Trophoblast cell (in vitro differentiated cells and primary cell): ENCODE measurements around the gene ANKMY1.
A peak's percentile ranks its signal among the peaks of the same experiment; 100 is the strongest.

Experiments
- DNase-seq, 2 donors: peaks; one replicate each; pipeline ENCODE4 v3.0.0-alpha.2; 2016
- H2AFZ ChIP-seq: 2 replicates; pipeline ENCODE4 v1.6.1; 2013; ENCODE audit warnings: low read length, moderate library complexity, mild to moderate bottlenecking; ENCODE audit not compliant: insufficient read depth, poor library complexity
- H2AK5ac ChIP-seq: 2 replicates; pipeline ENCODE4 v1.6.1; 2013; ENCODE audit warnings: mild to moderate bottlenecking, low read length
- H2BK120ac ChIP-seq: 2 replicates; pipeline ENCODE4 v1.6.1; 2013; ENCODE audit warnings: low read length, mild to moderate bottlenecking, moderate library complexity; ENCODE audit not compliant: insufficient read depth, poor library complexity
- H2BK12ac ChIP-seq: 2 replicates; pipeline ENCODE4 v1.6.1; 2013; ENCODE audit warnings: mild to moderate bottlenecking, low read length, moderate library complexity
- H2BK5ac ChIP-seq: 2 replicates; pipeline ENCODE4 v1.6.1; 2013; ENCODE audit warnings: low read length, low read depth, moderate library complexity, mild to moderate bottlenecking; ENCODE audit not compliant: poor library complexity
- H3K14ac ChIP-seq: 2 replicates; pipeline ENCODE4 v1.6.1; 2013; ENCODE audit warnings: mild to moderate bottlenecking, low read length
- H3K18ac ChIP-seq: 2 replicates; pipeline ENCODE4 v1.6.1; 2013; ENCODE audit warnings: mild to moderate bottlenecking, low read length
- H3K23ac ChIP-seq: 2 replicates; pipeline ENCODE4 v1.6.1; 2013; ENCODE audit warnings: low read length
- H3K27ac ChIP-seq: 2 replicates; pipeline ENCODE4 v1.5.1; 2013; ENCODE audit warnings: low read depth, mild to moderate bottlenecking, inconsistent platforms, low read length, moderate library complexity
- H3K27me3 ChIP-seq: 2 replicates; pipeline ENCODE4 v1.6.1; 2013; ENCODE audit warnings: inconsistent platforms, mild to moderate bottlenecking, low read length, moderate library complexity; ENCODE audit not compliant: insufficient read depth
- H3K36me3 ChIP-seq, 2 experiments: 1 replicate in 1 of 2; 2 replicates in 1 of 2; pipeline ENCODE4 v1.6.1; 2013; ENCODE audit warnings: low read length in 2 of 2, mild to moderate bottlenecking in 2 of 2, moderate library complexity in 1 of 2; ENCODE audit not compliant: insufficient read depth in 2 of 2, control insufficient read depth in 1 of 2
- H3K4ac ChIP-seq: 2 replicates; pipeline ENCODE4 v1.6.1; 2013; ENCODE audit warnings: low read depth, mild to moderate bottlenecking, low read length, moderate library complexity
- H3K4me1 ChIP-seq, 2 experiments: 1 replicate in 1 of 2; 2 replicates in 1 of 2; pipeline ENCODE4 v1.6.1; 2013; ENCODE audit warnings: low read length in 2 of 2, mild to moderate bottlenecking in 2 of 2, moderate library complexity in 1 of 2; ENCODE audit not compliant: insufficient read depth in 2 of 2, control insufficient read depth in 1 of 2
- H3K4me2 ChIP-seq: 2 replicates; pipeline ENCODE4 v1.6.1; 2013; ENCODE audit warnings: inconsistent platforms, mild to moderate bottlenecking, low read length, moderate library complexity
- H3K4me3 ChIP-seq: 2 replicates; pipeline ENCODE4 v1.5.1; 2013; ENCODE audit warnings: mild to moderate bottlenecking, low read depth, low read length, inconsistent platforms
- H3K79me1 ChIP-seq: one replicate; pipeline ENCODE4 v1.6.1; 2013; ENCODE audit warnings: low read length
- H3K79me2 ChIP-seq: 2 replicates; pipeline ENCODE4 v1.6.1; 2013; ENCODE audit warnings: low read length, mild to moderate bottlenecking; ENCODE audit not compliant: control insufficient read depth, insufficient read depth, poor library complexity
- H3K9ac ChIP-seq: 2 replicates; pipeline ENCODE4 v1.6.1; 2013; ENCODE audit warnings: mild to moderate bottlenecking, low read length
- H3K9me3 ChIP-seq: 2 replicates; pipeline ENCODE4 v1.6.1; 2013; ENCODE audit warnings: low read depth, mild to moderate bottlenecking, control low read depth, inconsistent platforms, low read length; ENCODE audit not compliant: insufficient read depth
- H4K12ac ChIP-seq: 2 replicates; pipeline ENCODE4 v1.6.1; 2013; ENCODE audit warnings: low read depth, mild to moderate bottlenecking, low read length, moderate library complexity
- H4K8ac ChIP-seq: 2 replicates; pipeline ENCODE4 v1.6.1; 2013; ENCODE audit warnings: low read depth, mild to moderate bottlenecking, low read length, moderate library complexity
- H4K91ac ChIP-seq: one replicate; pipeline ENCODE4 v1.6.1; 2013; ENCODE audit warnings: low read depth, mild to moderate bottlenecking, low read length, moderate library complexity
- WGBS: extraction: QIAGEN DNeasy Blood & Tissue Kit; methylation state at CpG from one replicate; pipeline ENCODE4 v1.1.7; 2013; ENCODE audit warnings: missing lambda C conversion rate; ENCODE audit not compliant: insufficient read length, insufficient coverage; ENCODE audit errors: extremely low coverage; 5-methylcytosine and 5-hydroxymethylcytosine counted together

Gene ANKMY1

GRCh38 chr2:240461471-240462072 is 96.2 kb downstream of the ANKMY1 start:
- no peak overlapping the region for H3K4me2 ChIP-seq
- peaks cover 39 to 41% of the 10 kb centered on the region in 2 experiments for H3K36me3 ChIP-seq
- no peak overlapping the region for H2BK120ac ChIP-seq
- peaks cover 7% of the 10 kb centered on the region for H3K79me2 ChIP-seq
- H3K23ac ChIP-seq: no peak overlapping the region
- no peaks in the 10 kb centered on the region for H3K27me3 ChIP-seq
- H3K18ac ChIP-seq: no peak overlapping the region
- H2AK5ac ChIP-seq: no peak overlapping the region
- no peak for DNase-seq
- H3K27ac ChIP-seq: no peak overlapping the region
- H3K79me1 ChIP-seq: peaks cover 29% of the 10 kb centered on the region
- no peak overlapping the region for H2BK5ac ChIP-seq
- no peak overlapping the region for H2BK12ac ChIP-seq
- no peak overlapping the region for H3K14ac ChIP-seq
- H3K9ac ChIP-seq: no peak overlapping the region
- H4K8ac ChIP-seq: no peak overlapping the region
- H3K4me3 ChIP-seq: no peak overlapping the region
- no peak overlapping the region for H4K12ac ChIP-seq
- peaks cover 35 to 36% of the 10 kb centered on the region in 2 experiments for H3K4me1 ChIP-seq
- no CpG with 5 or more reads among the region's 17 CpGs for WGBS
- no peak overlapping the region for H3K4ac ChIP-seq
- H2AFZ ChIP-seq: no peak overlapping the region
- H4K91ac ChIP-seq: no peak overlapping the region
- peaks cover 2% of the 10 kb centered on the region for H3K9me3 ChIP-seq

GRCh38 chr2:240460781-240461431 is 96.9 kb downstream of the ANKMY1 start:
- Histone ChIP-seq H3K4me3 (no peak overlapping the region), H2AK5ac (no peak overlapping the region), H3K4ac (no peak overlapping the region), H3K9ac (no peak overlapping the region), H3K27me3 (no peaks in the 10 kb centered on the region), H4K12ac (no peak overlapping the region), H3K4me2 (no peak overlapping the region), H4K91ac (no peak overlapping the region), H2AFZ (no peak overlapping the region), H3K4me1 (peaks cover 41 to 42% of the 10 kb centered on the region in 2 experiments), H3K23ac (no peak overlapping the region), H2BK120ac (no peak overlapping the region), H3K9me3 (peaks cover 2% of the 10 kb centered on the region), H3K27ac (no peak overlapping the region), H3K14ac (no peak overlapping the region), H4K8ac (no peak overlapping the region), H2BK5ac (no peak overlapping the region), H3K18ac (no peak overlapping the region), H3K79me1 (peaks cover 35% of the 10 kb centered on the region), H2BK12ac (no peak overlapping the region), H3K79me2 (peaks cover 10% of the 10 kb centered on the region), H3K36me3 (peaks cover 37 to 41% of the 10 kb centered on the region in 2 experiments)
- WGBS: no CpG with 5 or more reads among the region's 16 CpGs
- no peak for DNase-seq

DNA sequence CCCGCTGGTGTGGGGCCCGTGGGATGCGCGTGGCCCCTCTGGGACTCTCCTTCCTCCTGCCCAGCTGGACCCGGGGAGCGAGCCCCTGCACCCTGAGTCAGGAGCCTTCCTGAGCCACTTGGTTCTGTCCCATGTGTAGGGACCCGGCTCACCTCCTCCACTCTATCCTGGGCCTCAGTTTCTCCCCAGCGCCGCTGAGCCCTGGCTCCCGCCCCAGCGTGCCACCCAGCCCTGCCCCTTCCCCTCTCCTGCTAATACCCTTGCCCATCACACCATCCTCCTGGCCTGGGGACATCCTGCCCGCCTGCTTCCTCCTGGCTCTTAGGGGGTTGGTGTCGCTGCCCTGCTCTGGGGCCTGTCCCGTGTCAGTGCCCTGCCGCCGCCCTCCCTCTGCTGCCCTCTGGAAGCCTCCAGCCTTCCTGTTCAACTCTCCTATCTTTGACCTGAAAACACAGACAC is 97.5 kb downstream of the ANKMY1 start:
- Histone ChIP-seq H3K4me3 (no peak overlapping the region), H3K4me2 (no peak overlapping the region), H2BK120ac (no peak overlapping the region), H3K79me2 (peaks cover 13% of the 10 kb centered on the region), H3K79me1 (peaks cover 41% of the 10 kb centered on the region), H2BK5ac (no peak overlapping the region), H4K12ac (no peak overlapping the region), H4K91ac (peak overlapping the region; percentile 11), H3K36me3 (peaks cover 30 to 35% of the 10 kb centered on the region in 2 experiments), H3K14ac (no peak overlapping the region), H3K23ac (no peak overlapping the region), H3K27ac (no peak overlapping the region), H4K8ac (no peak overlapping the region), H3K27me3 (no peaks in the 10 kb centered on the region), H3K18ac (peak overlapping the region; percentile 12), H3K4ac (no peak overlapping the region), H3K9ac (no peak overlapping the region), H2BK12ac (no peak overlapping the region), H3K4me1 (peaks cover 42 to 48% of the 10 kb centered on the region in 2 experiments), H2AFZ (no peak overlapping the region), H3K9me3 (peaks cover 2% of the 10 kb centered on the region), H2AK5ac (peak overlapping the region; percentile 20)
- WGBS: no CpG with 5 or more reads among the region's 16 CpGs
- no peak for DNase-seq

DNA sequence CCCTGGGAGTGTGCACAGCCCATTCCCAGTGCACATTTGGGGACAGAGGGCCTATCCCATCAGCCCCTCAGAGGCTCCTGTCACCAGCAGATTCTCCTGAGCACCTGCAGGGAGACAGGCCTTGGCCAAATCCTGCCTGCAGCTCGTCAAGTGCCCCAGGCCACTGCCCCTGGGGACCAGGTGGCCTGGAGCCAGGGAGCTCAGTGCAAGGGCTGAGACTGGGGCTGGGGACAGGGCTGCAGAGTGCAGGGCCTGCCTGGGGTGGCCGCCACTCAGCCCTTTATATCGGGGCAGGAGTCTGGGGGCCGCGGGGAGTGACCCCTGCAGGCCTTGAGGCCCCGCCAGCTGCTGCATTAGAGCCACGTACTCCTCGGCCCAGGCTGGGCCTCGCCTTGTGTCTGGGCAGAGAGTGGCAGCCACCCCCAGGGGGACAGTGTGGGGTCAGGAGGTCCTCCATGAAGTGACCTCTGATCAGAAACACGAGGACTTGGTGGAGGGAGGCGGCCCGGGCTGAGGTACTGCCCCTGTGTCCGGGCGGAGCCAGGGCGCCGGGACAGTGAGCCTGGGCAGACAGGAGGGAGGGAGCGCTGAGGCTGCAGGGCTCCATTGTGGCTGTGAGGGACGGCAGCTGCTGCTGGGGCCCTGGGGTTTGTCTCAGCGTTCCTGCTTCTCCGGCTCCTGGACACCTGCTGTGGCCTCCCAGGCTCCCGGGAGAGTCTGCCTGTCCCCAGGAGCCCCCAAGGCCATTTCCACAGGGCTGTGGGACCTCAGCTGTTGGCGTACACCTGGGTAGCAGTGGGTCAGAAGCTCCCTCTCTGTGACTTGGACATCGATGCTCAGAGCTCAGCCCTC is 98.2 kb downstream of the ANKMY1 start:
- Histone ChIP-seq H3K9me3 (peaks cover 2% of the 10 kb centered on the region), H2BK120ac (no peak overlapping the region), H4K12ac (no peak overlapping the region), H2AK5ac (peak overlapping the region; percentile 15), H2BK12ac (no peak overlapping the region), H3K36me3 (peaks cover 24 to 28% of the 10 kb centered on the region in 2 experiments), H3K4me2 (no peak overlapping the region), H3K4me3 (no peak overlapping the region), H3K23ac (no peak overlapping the region), H4K91ac (peak overlapping the region; percentile 41), H3K27ac (peak overlapping the region; percentile 26), H3K4ac (no peak overlapping the region), H3K14ac (peak overlapping the region; percentile 5), H3K18ac (peak overlapping the region; percentile 20), H2BK5ac (no peak overlapping the region), H2AFZ (no peak overlapping the region), H4K8ac (no peak overlapping the region), H3K27me3 (no peaks in the 10 kb centered on the region), H3K4me1 (peaks cover 49 to 55% of the 10 kb centered on the region in 2 experiments), H3K79me2 (peaks cover 16% of the 10 kb centered on the region), H3K9ac (no peak overlapping the region), H3K79me1 (peaks cover 47% of the 10 kb centered on the region)
- DNase-seq: peak in 1 of 2 donors; percentile 65
- WGBS: no CpG with 5 or more reads among the region's 23 CpGs
